GM18511 (cell line): ENCODE data around the gene PID1.

ENCODE experiments used
- ATAC-seq: cut with Tn5 transposase; IDR thresholded peaks from one replicate; pipeline ENCODE4 v1.9.1; 2021; ENCODE audit warnings: mild to moderate bottlenecking, moderate library complexity; ENCODE audit not compliant: unreplicated experiment

The PID1 gene

DNA sequence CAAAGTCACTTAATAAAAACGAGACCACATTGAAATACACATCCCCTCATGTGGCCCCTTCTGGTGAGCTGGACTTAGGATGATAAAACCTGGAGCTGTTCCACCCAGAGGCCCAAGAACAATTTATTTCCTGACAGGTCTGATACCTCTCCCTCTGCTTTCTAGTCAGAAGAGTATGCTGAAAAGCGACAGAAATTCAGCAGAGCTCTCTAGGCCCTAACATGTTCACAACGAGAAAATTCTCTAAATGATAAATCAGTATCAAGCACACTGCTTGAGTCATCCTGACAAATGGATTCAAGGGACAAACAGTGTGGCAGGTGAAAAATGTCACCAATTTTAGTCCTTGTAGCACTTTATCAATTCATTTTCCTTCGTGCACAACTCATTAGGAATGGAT lies 233.5 kb downstream of the PID1 start:
- ATAC-seq = no peak

DNA sequence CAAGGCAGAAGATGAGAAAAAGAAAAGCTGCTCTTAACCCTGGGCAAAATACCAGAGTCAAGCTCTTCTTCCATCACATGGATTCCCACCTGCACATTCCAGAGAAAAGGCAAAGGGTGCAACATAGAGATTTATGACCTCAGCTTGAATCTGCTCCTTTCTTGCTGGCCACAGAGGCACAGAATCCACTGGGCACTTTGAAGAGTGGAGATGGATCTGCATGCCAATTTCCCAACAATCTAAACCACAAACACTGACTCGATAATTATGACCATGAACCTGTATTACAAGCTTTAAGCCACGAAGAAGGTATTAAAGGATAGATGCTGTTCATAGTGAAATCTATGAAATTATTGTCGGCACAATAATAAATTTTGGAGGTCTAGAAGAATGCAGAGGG lies 237.3 kb downstream of the PID1 start:
- ATAC-seq = no peak

DNA sequence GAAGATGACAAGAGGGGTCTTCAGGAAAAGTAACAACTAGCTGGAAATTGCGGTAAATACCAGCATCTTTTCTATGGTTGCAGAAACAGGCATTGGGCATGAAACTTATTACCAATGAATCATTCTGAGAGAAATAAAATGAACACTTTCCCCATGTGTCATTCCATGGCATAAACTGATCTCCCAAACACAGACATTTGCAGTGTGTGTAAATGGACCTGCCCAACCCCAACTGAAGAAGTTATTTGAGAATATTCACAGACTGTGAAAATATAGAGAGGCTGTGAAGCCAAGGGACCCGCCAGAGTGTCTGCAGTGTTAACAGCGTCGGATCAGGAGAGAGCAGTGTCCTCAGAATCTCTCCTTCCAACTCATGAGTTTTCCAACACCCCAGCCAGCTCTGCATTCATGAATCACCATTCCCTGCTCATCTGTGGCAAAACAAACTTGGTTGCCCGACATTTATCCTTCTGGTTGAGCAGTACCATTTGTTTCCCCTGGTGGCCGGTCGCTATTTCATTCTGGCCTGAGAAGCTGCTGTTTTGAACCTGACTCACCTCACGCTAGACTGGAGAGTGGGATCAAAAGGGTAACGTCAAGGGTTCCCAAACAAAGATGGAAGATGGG lies 238.4 kb downstream of the PID1 start:
- ATAC-seq = no peak

DNA sequence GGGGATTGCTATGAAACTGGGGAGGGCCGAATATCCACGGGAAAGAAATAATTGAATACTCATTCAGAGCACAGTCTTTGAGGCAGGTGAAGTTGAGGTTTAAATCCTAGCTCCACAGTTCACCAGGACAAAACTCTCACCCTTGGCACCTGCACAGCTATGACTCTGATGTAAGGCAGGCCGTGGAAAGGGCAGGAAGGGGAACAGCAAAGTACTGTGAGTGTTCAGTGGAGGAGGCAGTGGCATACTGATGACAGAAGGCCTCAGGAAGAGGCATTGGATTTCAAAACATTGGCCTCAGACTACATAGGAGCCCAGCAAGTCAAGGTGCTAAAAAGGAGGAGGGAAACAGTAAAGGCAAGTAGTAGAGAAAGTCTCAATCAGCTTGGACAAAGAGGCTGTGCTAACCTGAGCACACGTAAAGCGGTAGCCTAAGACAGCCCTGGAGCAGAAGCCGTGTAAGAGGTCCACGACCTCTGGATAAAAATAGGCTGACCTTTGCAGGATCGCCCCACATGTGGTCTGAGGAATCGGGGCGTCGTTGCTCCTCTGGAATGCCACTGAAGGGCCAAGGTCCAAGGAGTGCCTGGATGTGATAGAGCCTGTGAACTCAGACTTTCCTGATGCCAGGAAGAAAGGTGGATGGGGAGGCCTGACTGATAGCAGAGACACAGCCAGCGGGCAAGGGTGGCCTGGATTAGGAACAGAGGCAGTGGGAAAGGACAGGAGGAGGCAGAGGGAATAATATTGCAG lies 243.6 kb downstream of the PID1 start:
- no peak for ATAC-seq

DNA sequence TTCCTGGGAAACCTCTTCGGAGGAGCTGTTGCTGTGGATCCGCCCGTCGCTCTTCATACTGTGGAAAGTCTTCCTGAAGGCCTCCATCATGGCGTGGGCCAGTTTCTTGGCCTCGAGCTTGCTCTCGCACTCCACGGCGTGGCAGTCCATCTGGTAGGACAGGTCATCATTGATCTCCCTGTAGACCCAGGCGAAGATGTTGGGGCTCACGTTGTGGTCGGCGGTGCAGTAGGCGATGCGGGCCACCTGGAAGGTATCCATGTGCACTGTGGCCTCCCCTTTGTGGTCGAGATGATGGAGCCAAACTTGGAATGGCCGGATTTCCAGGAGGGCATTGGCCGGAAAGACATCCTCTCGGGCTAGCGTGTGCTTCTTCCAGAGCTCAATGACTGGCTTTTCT lies 245.4 kb downstream of the PID1 start:
- no peak for ATAC-seq

DNA sequence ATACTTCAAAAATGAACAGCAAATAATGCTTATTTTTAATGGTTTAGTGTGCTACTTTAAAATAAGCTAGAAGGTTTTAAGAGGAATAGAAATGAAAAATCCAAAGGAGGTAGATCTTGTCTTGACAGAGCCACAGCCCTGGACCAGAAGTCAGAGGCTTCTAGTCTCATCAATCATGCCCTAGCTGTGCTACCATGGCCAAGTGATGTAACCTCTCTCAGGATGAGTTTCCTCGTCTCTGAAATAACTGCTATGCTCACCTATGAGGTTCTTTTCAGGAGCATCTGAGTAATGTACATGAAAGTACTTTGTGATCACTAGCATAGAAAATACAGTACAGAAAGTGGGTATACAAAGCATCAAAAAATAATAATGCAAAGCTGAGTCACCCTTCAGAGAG lies 248.4 kb downstream of the PID1 start:
- no peak for ATAC-seq

DNA sequence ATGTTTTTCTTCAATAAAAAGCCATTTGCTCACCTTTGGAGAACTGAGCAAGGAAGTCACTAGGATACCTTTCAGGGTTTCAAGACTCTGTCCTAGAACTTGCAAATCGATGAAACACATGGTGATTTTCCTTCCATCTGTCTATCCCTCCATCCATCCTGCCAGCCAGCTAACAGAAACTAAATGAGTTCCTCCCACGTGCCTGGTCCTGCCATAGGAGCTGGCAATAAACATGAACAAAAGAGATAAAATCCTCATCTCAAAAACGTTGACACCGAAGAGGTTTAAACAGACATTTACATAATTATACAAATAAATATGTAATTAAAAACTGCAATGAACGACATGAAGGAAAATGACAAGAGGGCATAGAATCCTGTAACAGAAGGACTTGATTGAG lies 249.0 kb downstream of the PID1 start:
- no peak for ATAC-seq

DNA sequence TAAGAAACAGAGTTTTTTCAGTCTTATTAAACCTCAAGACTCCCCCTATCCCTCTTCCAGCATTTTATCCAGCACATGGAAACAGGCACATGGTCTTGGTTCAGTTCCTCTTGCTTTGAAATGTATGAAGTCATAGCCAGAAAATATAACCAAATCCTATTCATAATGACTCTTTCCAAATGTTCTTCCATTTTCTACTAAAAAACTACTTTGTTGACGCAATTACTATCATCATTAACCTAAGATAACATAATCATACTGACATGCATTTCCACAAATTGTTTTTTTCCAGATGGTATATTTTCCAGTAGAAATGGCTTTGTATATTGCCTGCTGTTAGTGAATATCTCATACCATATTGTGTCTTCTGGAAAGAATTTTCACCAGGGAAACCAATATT lies 261.3 kb downstream of the PID1 start:
- no peak for ATAC-seq

DNA sequence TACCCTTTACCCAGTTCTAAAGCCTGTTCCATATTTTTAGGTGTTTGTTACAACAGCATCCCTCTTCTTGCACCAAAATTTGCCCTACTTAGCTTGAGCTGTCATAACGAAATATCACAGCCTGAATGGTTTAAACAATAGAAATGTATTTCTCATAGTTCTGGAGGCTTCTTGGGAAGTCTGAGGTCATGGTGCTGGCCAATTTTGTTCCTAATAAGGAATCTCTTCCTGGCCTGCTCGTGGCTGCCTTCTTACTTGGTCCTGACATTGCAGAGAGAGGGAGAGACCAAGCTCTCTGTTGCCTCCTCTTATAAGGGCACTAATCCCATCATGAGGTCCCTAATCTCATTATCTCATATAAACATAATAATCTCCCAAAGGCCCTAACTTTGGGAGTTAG lies 267.8 kb downstream of the PID1 start:
- no peak for ATAC-seq

DNA sequence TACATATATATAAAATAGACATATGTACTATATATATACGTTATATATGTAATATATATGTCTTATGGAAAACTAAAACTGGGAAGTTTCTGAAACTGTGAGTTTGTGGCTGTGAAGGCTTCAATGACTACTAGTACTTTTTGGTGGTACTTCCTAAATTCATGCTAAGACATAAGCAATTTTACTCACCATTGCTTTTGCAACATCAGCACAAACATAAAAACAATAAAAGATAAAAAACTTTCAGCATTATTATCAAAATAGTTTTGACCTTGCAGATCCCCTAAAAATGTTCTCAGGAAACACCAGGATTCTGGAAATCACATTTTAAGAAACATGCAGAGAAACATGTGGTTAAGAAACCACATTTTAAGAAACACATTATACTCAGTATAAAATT lies 269.9 kb downstream of the PID1 start:
- ATAC-seq = no peak

DNA sequence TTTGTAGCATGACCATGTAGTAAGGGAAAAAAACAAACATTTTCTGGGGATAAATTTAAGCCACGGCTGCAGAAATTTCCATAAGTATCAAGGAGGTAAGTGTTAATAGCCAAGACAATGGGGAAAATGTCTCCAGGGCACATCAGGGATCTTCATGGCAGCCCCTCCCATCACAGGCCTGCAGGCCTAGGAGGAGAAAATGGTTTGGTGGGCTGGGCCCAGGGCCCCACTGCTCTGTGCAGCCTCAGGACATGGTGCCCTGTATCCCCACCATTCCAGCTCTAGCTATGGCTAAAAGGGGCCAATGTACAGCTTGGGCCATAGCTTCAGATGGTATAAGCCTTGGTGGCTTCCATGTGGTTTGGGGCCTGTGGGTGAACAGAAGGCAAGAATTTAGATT lies 271.8 kb downstream of the PID1 start:
- ATAC-seq = no peak

DNA sequence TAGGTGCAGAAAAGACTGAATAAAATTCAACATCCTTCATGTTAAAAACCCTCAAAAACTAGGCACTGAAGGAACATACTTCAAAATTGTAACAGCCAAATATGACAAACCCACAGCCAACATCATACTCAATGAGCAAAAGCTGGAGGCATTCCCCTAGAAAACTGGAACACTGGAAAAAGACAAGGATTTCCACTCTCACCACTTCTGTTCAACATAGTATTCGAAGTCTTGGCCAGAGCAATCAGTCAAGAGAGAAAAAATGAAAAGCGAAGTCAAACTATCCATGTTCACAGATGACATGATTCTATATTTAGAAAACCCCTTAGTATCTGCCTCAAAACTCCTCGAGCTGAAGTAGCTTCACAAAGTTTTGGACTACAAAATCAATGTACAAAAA lies 282.3 kb downstream of the PID1 start:
- no peak for ATAC-seq

DNA sequence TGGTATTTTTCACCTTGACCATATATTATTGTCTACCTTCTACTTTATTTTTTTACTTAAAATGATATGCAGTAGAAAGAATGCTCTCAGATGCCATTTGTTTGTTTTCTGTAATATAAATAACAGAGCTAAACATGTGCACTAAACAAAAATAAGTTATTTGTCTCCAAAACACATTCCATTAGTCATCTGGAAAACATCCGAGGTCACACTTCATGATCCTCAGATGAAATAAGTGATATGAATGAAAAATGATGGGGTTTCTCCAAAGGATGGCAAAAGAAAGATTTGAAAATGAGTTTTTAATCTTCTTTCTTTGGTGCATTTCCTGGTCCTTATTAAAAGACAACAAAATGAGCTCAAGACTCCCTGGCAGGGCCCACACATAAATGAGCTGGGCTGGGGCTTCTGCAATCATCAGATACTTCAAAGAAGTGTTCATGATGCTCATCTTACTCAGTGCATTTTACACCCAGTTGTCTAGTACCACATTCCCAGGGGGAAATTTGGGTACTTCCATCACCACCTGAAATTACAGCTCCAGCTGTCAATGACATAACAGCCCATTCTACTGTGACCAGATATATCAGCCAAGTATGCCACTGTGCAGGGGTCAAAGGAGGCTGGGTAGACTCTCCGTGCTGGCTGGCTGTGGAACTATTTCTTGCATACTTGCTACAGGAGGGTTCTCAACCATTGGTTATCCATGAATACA lies 283.5 kb downstream of the PID1 start:
- no peak for ATAC-seq

DNA sequence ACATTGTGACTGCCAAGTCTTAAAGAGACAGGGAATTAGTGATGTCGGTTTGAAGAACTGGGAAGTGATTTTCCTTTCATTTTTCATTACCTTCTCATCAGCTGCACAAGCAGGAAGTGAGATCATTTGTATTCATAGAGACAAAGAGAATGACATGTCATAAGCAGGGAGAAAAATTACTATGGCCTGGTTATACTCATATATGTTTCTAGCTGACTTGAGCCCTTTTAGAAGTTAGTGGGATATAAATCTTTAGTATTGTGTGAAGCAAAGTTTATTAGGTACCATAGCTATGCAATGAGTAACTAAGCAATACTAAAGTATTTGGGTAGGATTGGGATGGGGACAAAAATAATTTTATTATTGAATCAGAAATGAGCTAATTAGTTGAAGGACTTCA lies 284.1 kb downstream of the PID1 start:
- no peak for ATAC-seq

DNA sequence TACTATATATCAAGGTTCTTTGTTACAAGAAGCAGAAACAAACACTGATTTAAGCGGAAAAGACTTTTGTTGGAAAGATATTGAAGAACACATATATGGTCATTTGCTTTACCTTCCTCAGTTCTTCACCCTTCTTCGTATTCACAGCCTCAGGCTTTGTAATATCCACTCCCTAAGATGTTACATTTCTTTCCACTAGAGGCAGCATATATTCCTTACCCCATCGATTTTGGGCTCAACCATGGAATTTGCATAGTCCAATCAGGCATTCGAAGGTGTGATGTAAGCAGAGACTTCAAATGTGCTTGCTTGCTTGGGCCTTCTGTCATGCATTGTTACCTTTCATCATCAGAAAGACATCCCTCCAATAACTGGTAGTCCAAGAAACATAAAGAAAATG lies 287.4 kb downstream of the PID1 start:
- ATAC-seq = no peak

DNA sequence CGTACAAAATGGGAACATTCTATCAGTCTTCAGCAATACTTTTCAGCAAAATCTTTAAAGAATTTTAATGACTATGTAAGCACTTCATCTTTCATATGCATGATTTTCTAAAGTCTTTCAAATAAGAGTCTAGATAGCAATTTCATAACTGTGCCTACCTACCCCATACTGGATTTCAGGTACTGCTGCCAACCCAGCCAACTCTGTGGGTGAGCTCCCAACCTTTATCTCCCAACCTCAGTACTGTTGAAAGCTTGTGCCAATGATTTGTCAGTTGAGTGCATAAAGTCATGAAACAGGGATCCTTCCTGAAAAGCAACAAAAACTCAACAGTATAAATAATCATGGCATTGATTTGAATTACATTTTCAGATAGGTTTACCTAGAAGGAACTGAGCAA lies 296.9 kb downstream of the PID1 start:
- no peak for ATAC-seq
